Smooth muscle cell (in vitro differentiated cells): ENCODE results near the gene CCDC57. TPM values are rescaled to one million over a fixed set of nuclear protein-coding genes. Genes with fewer than 3 reads are reported as not detected.

Experiments
- DNase-seq: peaks from one replicate; lab custom pipeline; 2025; ENCODE audit not compliant: unreplicated experiment; lab: John Stamatoyannopoulos, UW
- H2AFZ ChIP-seq: fragments of 200-600 bp; sonication (generic); 2 replicates; pipeline ENCODE4 v1.6.0; 2016; ENCODE audit warnings: antibody characterized with exemption, low read depth, mild to moderate bottlenecking
- H3F3A ChIP-seq: fragments of 200-600 bp; sonication (generic); 2 replicates; pipeline ENCODE4 v1.6.0; 2017; ENCODE audit warnings: antibody characterized with exemption, low read depth
- H3K27ac ChIP-seq: fragments of 200-600 bp; sonication (generic); 2 replicates; pipeline ENCODE4 v1.5.1; 2016; ENCODE audit warnings: low read depth, mild to moderate bottlenecking
- H3K27me3 ChIP-seq: fragments of 200-600 bp; sonication (generic); 2 replicates; pipeline ENCODE4 v1.6.1; 2016; ENCODE audit warnings: low read depth, mild to moderate bottlenecking
- H3K36me3 ChIP-seq: fragments of 200-600 bp; sonication (generic); 2 replicates; pipeline ENCODE4 v1.5.1; 2016; ENCODE audit warnings: low read depth
- H3K4me1 ChIP-seq: fragments of 200-600 bp; sonication (generic); 2 replicates; pipeline ENCODE4 v1.5.1; 2016; ENCODE audit warnings: low read depth
- H3K4me2 ChIP-seq: fragments of 200-600 bp; sonication (generic); 2 replicates; pipeline ENCODE4 v1.6.0; 2016; ENCODE audit warnings: mild to moderate bottlenecking
- H3K4me3 ChIP-seq: fragments of 200-600 bp; sonication (generic); 2 replicates; pipeline ENCODE4 v1.5.1; 2016; ENCODE audit warnings: mild to moderate bottlenecking
- H3K79me2 ChIP-seq: fragments of 200-600 bp; sonication (generic); 2 replicates; pipeline ENCODE4 v1.6.0; 2016; ENCODE audit warnings: low read depth, mild to moderate bottlenecking
- H3K9ac ChIP-seq: fragments of 200-600 bp; sonication (generic); 2 replicates; pipeline ENCODE4 v1.6.0; 2016; ENCODE audit warnings: low read depth
- H3K9me3 ChIP-seq: fragments of 200-600 bp; sonication (generic); replicated peaks from 2 replicates; pipeline ENCODE4 v1.5.1; 2016; ENCODE audit warnings: low read depth
- H4K20me1 ChIP-seq: fragments of 200-600 bp; sonication (generic); 2 replicates; pipeline ENCODE4 v1.6.0; 2016; ENCODE audit warnings: low read depth
- WGBS: methylation state at CpG from one replicate; pipeline ENCODE4 v1.1.7; 2016; ENCODE audit warnings: low lambda C conversion rate; 5-methylcytosine and 5-hydroxymethylcytosine counted together
- polyA plus RNA-seq: library from polyadenylated mRNA; unstranded; fragments of >200 nt; fragmentation: Nextera tagmentation; extraction: Ambion mirVana; gene quantifications from 2 replicates; pipeline ENCODE4 v1.2.1, GENCODE V29; 2016
- total RNA-seq: library from RNA; depleted of rRNA; stranded (reverse); fragments of >200 nt; gene quantifications from 2 replicates; pipeline ENCODE4 v1.2.3, GENCODE V29; 2014
- TF ChIP-seq, protein P1 (sequence below): fragments of 200-600 bp; sonication (generic); IDR thresholded peaks from 2 replicates; pipeline ENCODE4 v1.5.1; 2017; ENCODE audit warnings: borderline replicate concordance, mild to moderate bottlenecking, antibody characterized with exemption; ENCODE audit not compliant: insufficient read depth, poor library complexity, severe bottlenecking

CCDC57 gene
- total and polyA plus RNA-seq, 2 experiments from 2014 or later = 18.3 to 23.1 TPM

GRCh38 chr17:82152556-82153294 lies 59.9 kb downstream of the CCDC57 start:
- 79% methylated on average over 20 of the region's 22 CpGs for WGBS
- no peak overlapping the region for H3K9ac ChIP-seq
- no peaks in the 10 kb centered on the region for H3K4me1 ChIP-seq
- H3K27ac ChIP-seq = no peak overlapping the region
- no peaks in the 10 kb centered on the region for H3F3A ChIP-seq
- no peaks in the 10 kb centered on the region for H3K27me3 ChIP-seq
- H3K36me3 ChIP-seq = no peaks in the 10 kb centered on the region
- no peaks in the 10 kb centered on the region for H4K20me1 ChIP-seq
- no peak overlapping the region for H3K4me3 ChIP-seq
- no peaks in the 10 kb centered on the region for H3K79me2 ChIP-seq
- no peaks in the 10 kb centered on the region for H3K9me3 ChIP-seq
- DNase-seq = no peak
- no peak overlapping the region for H2AFZ ChIP-seq
- H3K4me2 ChIP-seq = no peak overlapping the region
- TF ChIP-seq, protein P1, sequence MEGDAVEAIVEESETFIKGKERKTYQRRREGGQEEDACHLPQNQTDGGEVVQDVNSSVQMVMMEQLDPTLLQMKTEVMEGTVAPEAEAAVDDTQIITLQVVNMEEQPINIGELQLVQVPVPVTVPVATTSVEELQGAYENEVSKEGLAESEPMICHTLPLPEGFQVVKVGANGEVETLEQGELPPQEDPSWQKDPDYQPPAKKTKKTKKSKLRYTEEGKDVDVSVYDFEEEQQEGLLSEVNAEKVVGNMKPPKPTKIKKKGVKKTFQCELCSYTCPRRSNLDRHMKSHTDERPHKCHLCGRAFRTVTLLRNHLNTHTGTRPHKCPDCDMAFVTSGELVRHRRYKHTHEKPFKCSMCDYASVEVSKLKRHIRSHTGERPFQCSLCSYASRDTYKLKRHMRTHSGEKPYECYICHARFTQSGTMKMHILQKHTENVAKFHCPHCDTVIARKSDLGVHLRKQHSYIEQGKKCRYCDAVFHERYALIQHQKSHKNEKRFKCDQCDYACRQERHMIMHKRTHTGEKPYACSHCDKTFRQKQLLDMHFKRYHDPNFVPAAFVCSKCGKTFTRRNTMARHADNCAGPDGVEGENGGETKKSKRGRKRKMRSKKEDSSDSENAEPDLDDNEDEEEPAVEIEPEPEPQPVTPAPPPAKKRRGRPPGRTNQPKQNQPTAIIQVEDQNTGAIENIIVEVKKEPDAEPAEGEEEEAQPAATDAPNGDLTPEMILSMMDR = no peak

DNA sequence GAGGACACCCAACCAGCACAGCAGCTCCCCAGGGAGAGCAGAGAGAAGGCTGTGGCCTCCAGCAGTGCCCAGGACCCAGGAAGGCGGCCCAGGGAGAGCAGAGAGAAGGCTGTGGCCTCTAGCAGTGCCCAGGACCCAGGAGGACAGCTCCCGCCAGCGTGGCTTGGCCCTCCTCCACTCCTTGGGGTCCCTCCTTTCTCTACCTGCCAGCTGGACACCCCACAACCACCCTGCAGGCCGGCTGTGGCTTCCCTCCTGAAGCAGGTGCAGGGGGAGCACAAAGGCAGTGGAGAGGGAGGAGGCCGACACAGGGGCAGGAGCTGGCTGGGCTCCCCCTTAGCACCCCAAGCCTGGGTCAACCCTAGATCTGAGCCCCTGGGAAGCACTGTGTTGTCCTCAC lies 60.5 kb downstream of the CCDC57 start:
- Histone ChIP-seq H3K9ac (no peak overlapping the region), H3K4me1 (no peaks in the 10 kb centered on the region), H2AFZ (no peak overlapping the region), H3K79me2 (no peaks in the 10 kb centered on the region), H3K27ac (no peak overlapping the region), H3K4me2 (no peak overlapping the region), H4K20me1 (no peaks in the 10 kb centered on the region), H3K27me3 (no peaks in the 10 kb centered on the region), H3K9me3 (no peaks in the 10 kb centered on the region), H3F3A (no peaks in the 10 kb centered on the region), H3K4me3 (no peak overlapping the region), H3K36me3 (no peaks in the 10 kb centered on the region)
- DNase-seq = no peak
- TF ChIP-seq, protein P1 = no peak
- 95% methylated on average over 5 of the region's 5 CpGs for WGBS

DNA sequence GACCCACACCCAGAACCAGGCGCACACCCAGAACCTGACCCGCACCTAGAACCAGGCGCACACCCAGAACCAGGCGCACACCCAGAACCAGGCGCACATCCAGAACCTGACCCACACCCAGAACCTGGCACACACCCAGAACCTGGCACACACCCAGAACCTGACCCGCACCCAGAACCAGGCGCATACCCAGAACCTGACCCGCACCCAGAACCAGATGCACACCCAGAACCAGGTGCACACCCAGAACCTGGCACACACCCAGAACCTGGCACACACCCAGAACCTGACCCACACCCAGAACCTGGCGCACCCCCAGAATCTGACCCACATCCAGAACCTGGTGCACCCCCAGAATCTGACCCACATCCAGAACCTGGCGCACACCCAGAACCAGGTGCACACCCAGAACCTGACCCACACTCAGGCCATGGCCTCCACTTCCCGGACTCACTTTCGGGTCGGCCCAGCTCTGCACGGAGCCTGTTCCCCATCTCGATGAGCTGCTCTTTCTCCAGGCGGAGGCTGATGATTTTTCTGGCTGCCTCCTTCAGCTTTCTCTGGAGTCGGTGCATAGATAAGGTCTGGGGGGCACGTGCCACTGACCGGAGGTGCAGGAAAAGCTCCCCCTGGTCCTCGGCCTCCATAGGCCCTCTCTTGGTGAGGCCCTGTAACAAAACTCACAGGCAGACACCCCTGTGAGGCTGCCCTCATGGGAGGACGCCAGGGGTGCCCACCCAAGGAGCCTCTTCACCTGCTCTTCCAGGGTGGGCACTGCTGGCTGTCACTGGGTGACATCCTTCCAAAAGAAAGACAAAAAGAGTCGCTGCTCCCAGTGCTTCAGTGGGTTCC lies 61.3 kb downstream of the CCDC57 start:
- TF ChIP-seq, protein P1 = no peak
- DNase-seq = no peak
- H3K4me2 ChIP-seq = no peak overlapping the region
- H3K4me3 ChIP-seq = no peak overlapping the region
- no peaks in the 10 kb centered on the region for H3K9me3 ChIP-seq
- 93% methylated on average over 19 of the region's 22 CpGs for WGBS
- H3K4me1 ChIP-seq = no peaks in the 10 kb centered on the region
- no peaks in the 10 kb centered on the region for H4K20me1 ChIP-seq
- H3K27ac ChIP-seq = no peak overlapping the region
- H2AFZ ChIP-seq = no peak overlapping the region
- no peaks in the 10 kb centered on the region for H3K79me2 ChIP-seq
- no peaks in the 10 kb centered on the region for H3K36me3 ChIP-seq
- no peaks in the 10 kb centered on the region for H3F3A ChIP-seq
- no peaks in the 10 kb centered on the region for H3K27me3 ChIP-seq
- H3K9ac ChIP-seq = no peak overlapping the region
